ENCODE results near the gene LPCAT2.

The LPCAT2 gene

DNA sequence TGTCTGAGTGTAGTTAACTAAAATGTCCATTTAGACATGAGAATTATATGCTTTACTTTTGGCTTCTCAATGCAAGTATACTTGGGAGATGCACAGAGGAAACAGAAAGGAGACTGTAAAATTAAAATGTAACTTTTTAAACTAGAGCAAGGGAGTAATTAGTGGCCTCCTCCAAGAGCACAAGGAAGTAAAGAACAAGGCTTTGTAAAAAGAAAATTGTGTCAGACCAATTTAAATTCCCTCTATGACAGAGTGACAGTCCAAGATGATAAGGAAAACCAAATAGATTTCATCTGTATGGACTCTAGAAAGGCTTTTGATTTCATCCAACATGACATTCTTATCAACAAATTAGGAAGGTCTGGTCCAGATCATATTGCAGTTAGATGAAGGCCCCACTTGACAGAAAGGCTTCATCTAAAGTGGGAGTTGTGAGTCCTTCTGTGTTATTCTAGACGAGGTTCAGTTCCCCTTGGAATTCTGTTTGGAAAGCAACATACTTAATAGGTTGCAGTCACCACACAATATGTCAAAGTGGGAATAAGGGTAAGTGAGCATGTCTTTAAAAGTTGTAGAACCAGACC, 51.2 kb downstream of the LPCAT2 start:
- TF ChIP-seq, protein P1, sequence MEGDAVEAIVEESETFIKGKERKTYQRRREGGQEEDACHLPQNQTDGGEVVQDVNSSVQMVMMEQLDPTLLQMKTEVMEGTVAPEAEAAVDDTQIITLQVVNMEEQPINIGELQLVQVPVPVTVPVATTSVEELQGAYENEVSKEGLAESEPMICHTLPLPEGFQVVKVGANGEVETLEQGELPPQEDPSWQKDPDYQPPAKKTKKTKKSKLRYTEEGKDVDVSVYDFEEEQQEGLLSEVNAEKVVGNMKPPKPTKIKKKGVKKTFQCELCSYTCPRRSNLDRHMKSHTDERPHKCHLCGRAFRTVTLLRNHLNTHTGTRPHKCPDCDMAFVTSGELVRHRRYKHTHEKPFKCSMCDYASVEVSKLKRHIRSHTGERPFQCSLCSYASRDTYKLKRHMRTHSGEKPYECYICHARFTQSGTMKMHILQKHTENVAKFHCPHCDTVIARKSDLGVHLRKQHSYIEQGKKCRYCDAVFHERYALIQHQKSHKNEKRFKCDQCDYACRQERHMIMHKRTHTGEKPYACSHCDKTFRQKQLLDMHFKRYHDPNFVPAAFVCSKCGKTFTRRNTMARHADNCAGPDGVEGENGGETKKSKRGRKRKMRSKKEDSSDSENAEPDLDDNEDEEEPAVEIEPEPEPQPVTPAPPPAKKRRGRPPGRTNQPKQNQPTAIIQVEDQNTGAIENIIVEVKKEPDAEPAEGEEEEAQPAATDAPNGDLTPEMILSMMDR (IDR thresholded peaks at IDR 0.05; ENCODE audit: low read depth, low read length, missing control alignments): no peak
- no peak overlapping the region for H3K4me3 ChIP-seq (replicated peaks; ENCODE audit: low read depth, low read length)
- DNase-seq (ENCODE audit: extremely low read depth, low read depth): no peak

- H3K4me3 ChIP-seq (replicated peaks; ENCODE audit: low read depth, low read length): no peak overlapping the region
- DNase-seq (ENCODE audit: extremely low read depth, low read depth): no peak
- TF ChIP-seq, protein P1 (IDR thresholded peaks at IDR 0.05; ENCODE audit: low read depth, low read length, missing control alignments): no peak
Observed at GRCh38 chr16:55561319-55561848, 52.5 kb downstream of the LPCAT2 start.

GRCh38 chr16:55562936-55563335, 54.1 kb downstream of the LPCAT2 start:
- no peak for DNase-seq (ENCODE audit: extremely low read depth, low read depth)
- H3K4me3 ChIP-seq (replicated peaks; ENCODE audit: low read depth, low read length): no peak overlapping the region
- TF ChIP-seq, protein P1 (IDR thresholded peaks at IDR 0.05; ENCODE audit: low read depth, low read length, missing control alignments): no peak

DNA sequence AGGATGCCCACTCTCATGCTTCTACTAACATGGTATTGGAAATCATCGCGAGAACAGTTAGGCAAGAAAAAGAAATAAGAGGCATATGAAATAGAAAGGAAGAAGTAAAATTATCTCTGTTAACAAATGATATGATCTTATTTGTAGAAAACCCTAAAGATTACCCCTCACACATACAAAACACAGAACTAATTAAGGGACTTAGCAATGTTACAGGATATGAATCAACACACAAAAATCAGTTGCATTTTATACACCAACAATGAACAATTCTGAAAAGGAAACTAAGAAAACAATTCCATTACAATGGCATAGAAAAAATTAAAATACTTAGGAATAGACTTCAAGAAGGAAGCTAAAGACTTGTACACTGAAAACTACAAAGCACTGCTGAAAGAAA, 54.9 kb downstream of the LPCAT2 start:
- no peak overlapping the region for H3K4me3 ChIP-seq (replicated peaks; ENCODE audit: low read depth, low read length)
- TF ChIP-seq, protein P1 (IDR thresholded peaks at IDR 0.05; ENCODE audit: low read depth, low read length, missing control alignments): no peak
- no peak for DNase-seq (ENCODE audit: extremely low read depth, low read depth)

GRCh38 chr16:55565086-55565485, 56.2 kb downstream of the LPCAT2 start:
- no peak overlapping the region for H3K4me3 ChIP-seq (replicated peaks; ENCODE audit: low read depth, low read length)
- DNase-seq (ENCODE audit: extremely low read depth, low read depth): no peak
- TF ChIP-seq, protein P1 (IDR thresholded peaks at IDR 0.05; ENCODE audit: low read depth, low read length, missing control alignments): no peak

GRCh38 chr16:55566432-55567175, 57.7 kb downstream of the LPCAT2 start, which contains the start of gene CAPNS2:
Gene CAPNS2, plus strand, starts transcription at chr16:55566684. Its CDS starts 73 bp downstream, at chr16:55566757.
- DNase-seq (ENCODE audit: extremely low read depth, low read depth): no peak
- TF ChIP-seq, protein P1 (IDR thresholded peaks at IDR 0.05; ENCODE audit: low read depth, low read length, missing control alignments): no peak
- H3K4me3 ChIP-seq (replicated peaks; ENCODE audit: low read depth, low read length): no peak within 1 kb of the TSS

Data from HFF-Myc (cell line).